Measurements from ENCODE around the gene RGS3.

DNA sequence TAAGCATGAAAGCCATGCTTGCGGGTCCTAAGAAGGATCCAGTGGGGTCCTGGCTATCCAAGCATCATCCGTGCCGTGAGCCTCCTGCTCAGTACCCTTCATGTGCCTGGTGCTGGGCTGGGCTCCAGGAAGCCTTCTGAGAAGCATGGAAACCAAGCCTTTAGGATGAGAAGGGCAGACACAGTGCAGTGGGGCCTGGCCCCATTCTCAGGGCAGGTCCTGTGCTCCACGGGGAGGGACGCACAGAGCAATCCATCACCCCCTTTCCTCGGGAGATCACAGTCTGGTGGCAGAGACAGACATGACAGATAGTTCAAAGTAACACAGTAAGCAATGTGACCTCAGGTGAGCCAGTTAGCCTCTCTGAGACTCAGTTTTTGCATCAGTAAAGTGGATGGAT lies 76.9 kb downstream of the RGS3 start:
- TF ChIP-seq, protein P1, sequence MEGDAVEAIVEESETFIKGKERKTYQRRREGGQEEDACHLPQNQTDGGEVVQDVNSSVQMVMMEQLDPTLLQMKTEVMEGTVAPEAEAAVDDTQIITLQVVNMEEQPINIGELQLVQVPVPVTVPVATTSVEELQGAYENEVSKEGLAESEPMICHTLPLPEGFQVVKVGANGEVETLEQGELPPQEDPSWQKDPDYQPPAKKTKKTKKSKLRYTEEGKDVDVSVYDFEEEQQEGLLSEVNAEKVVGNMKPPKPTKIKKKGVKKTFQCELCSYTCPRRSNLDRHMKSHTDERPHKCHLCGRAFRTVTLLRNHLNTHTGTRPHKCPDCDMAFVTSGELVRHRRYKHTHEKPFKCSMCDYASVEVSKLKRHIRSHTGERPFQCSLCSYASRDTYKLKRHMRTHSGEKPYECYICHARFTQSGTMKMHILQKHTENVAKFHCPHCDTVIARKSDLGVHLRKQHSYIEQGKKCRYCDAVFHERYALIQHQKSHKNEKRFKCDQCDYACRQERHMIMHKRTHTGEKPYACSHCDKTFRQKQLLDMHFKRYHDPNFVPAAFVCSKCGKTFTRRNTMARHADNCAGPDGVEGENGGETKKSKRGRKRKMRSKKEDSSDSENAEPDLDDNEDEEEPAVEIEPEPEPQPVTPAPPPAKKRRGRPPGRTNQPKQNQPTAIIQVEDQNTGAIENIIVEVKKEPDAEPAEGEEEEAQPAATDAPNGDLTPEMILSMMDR (conservative IDR thresholded peaks at IDR 0.05): no peak
- TF ChIP-seq ZFX (IDR thresholded peaks at IDR 0.05): no peak
